HEK293 (cell line): ENCODE measurements around the gene RTF2.
A peak's percentile ranks its signal among the peaks of the same experiment; 100 is the strongest.

Experiments used
- CTCF ChIA-PET: fragments of 350-600 bp; formaldehyde crosslinking; extraction: SDS; loops from one replicate; lab custom pipeline; 2021; ENCODE audit warnings: antibody characterized with exemption; lab: Yijun Ruan, JAX
- POLR2A ChIA-PET: fragments of 300-600 bp; formaldehyde crosslinking; extraction: SDS; loops from one replicate; lab custom pipeline; 2020; ENCODE audit warnings: antibody characterized with exemption, inconsistent platforms; lab: Yijun Ruan, JAX
- H3K27ac ChIP-seq: fragments of 200-500 bp; sonication (Bioruptor generic); 2 replicates; pipeline ENCODE4 v1.5.1; 2014; ENCODE audit warnings: low read depth, low read length, control low read depth, inconsistent platforms; ENCODE audit errors: extremely low read depth
- H3K36me3 ChIP-seq, 2 experiments: fragments of 200-500 bp in 1 of 2; sonication (Bioruptor generic) in 1 of 2; 1 replicate in 1 of 2; 2 replicates in 1 of 2; pipeline ENCODE4 v1.5.1; 2014 to 2017; ENCODE audit warnings: inconsistent platforms in 2 of 2, low read length in 2 of 2; ENCODE audit not compliant: control insufficient read depth in 2 of 2, insufficient read depth in 1 of 2
- H3K4me1 ChIP-seq: fragments of 200-500 bp; sonication (Bioruptor generic); 2 replicates; pipeline ENCODE4 v1.5.1; 2014; ENCODE audit warnings: mild to moderate bottlenecking, low read length, inconsistent platforms; ENCODE audit not compliant: control insufficient read depth, insufficient read depth
- H3K4me3 ChIP-seq: 2 replicates; pipeline ENCODE4 v1.5.1; 2011; ENCODE audit warnings: low read depth, mild to moderate bottlenecking, control low read depth, low read length, moderate library complexity
- H3K9me3 ChIP-seq: fragments of 200-500 bp; sonication (Bioruptor generic); 2 replicates; pipeline ENCODE4 v1.5.1; 2014; ENCODE audit warnings: low read depth, low read length, inconsistent platforms; ENCODE audit not compliant: control insufficient read depth, insufficient read depth
- GFI1B ChIP-seq: fragments of 450-650 bp; formaldehyde crosslinking; IDR thresholded peaks from 2 replicates; pipeline ENCODE4 v1.5.1; 2016; ENCODE audit warnings: missing biosample characterization, missing genetic modification characterization
- GLIS1 ChIP-seq: fragments of 450-650 bp; formaldehyde crosslinking; IDR thresholded peaks from 2 replicates; pipeline ENCODE4 v1.5.1; 2016; ENCODE audit warnings: missing biosample characterization, missing genetic modification characterization
- KLF16 ChIP-seq: fragments of 450-650 bp; formaldehyde crosslinking; IDR thresholded peaks from 2 replicates; pipeline ENCODE4 v1.5.1; 2017; ENCODE audit warnings: missing biosample characterization, missing genetic modification characterization
- KLF17 ChIP-seq: fragments of 450-650 bp; formaldehyde crosslinking; IDR thresholded peaks from 2 replicates; pipeline ENCODE4 v1.5.1; 2016; ENCODE audit warnings: missing biosample characterization, missing genetic modification characterization
- KLF9 ChIP-seq: fragments of 450-650 bp; formaldehyde crosslinking; IDR thresholded peaks from 2 replicates; pipeline ENCODE4 v1.5.1; 2016; ENCODE audit warnings: missing biosample characterization, missing genetic modification characterization, low read depth
- YY1 ChIP-seq: fragments of 450-650 bp; formaldehyde crosslinking; IDR thresholded peaks from 2 replicates; pipeline ENCODE4 v1.5.1; 2018; ENCODE audit warnings: missing biosample characterization, missing genetic modification characterization
- ZBTB10 ChIP-seq: fragments of 450-650 bp; formaldehyde crosslinking; IDR thresholded peaks from 2 replicates; pipeline ENCODE4 v1.5.1; 2016; ENCODE audit warnings: missing biosample characterization, missing genetic modification characterization
- ZBTB48 ChIP-seq: fragments of 450-650 bp; formaldehyde crosslinking; IDR thresholded peaks from 2 replicates; pipeline ENCODE4 v1.5.1; 2016; ENCODE audit warnings: missing biosample characterization, missing genetic modification characterization
- ZBTB8A ChIP-seq: fragments of 450-650 bp; formaldehyde crosslinking; IDR thresholded peaks from 2 replicates; pipeline ENCODE4 v1.5.1; 2016; ENCODE audit warnings: missing biosample characterization, missing genetic modification characterization
- ZNF112 ChIP-seq: fragments of 450-650 bp; formaldehyde crosslinking; IDR thresholded peaks from 2 replicates; pipeline ENCODE4 v1.5.0; 2017; ENCODE audit warnings: missing biosample characterization, missing genetic modification characterization
- ZNF121 ChIP-seq: fragments of 450-650 bp; formaldehyde crosslinking; IDR thresholded peaks from 2 replicates; pipeline ENCODE4 v1.5.1; 2016; ENCODE audit warnings: missing biosample characterization, missing genetic modification characterization
- ZNF148 ChIP-seq: fragments of 450-650 bp; formaldehyde crosslinking; IDR thresholded peaks from 2 replicates; pipeline ENCODE4 v1.5.0; 2017; ENCODE audit warnings: missing biosample characterization, missing genetic modification characterization, borderline replicate concordance
- ZNF155 ChIP-seq: fragments of 450-650 bp; formaldehyde crosslinking; IDR thresholded peaks from 2 replicates; pipeline ENCODE4 v1.5.1; 2016; ENCODE audit warnings: missing biosample characterization, missing genetic modification characterization
- ZNF248 ChIP-seq: fragments of 450-650 bp; formaldehyde crosslinking; IDR thresholded peaks from 2 replicates; pipeline ENCODE4 v1.5.1; 2017; ENCODE audit warnings: missing biosample characterization, missing genetic modification characterization
- ZNF404 ChIP-seq: fragments of 450-650 bp; formaldehyde crosslinking; IDR thresholded peaks from 2 replicates; pipeline ENCODE4 v1.5.1; 2017; ENCODE audit warnings: missing biosample characterization, missing genetic modification characterization
- ZNF501 ChIP-seq: fragments of 450-650 bp; formaldehyde crosslinking; IDR thresholded peaks from 2 replicates; pipeline ENCODE4 v1.5.1; 2016; ENCODE audit warnings: missing biosample characterization, missing genetic modification characterization
- ZNF639 ChIP-seq: fragments of 450-650 bp; formaldehyde crosslinking; IDR thresholded peaks from 2 replicates; pipeline ENCODE4 v1.5.1; 2016; ENCODE audit warnings: missing biosample characterization, missing genetic modification characterization
- ZNF677 ChIP-seq: fragments of 450-650 bp; IDR thresholded peaks from 2 replicates; pipeline ENCODE4 v1.5.0; 2018; ENCODE audit warnings: missing biosample characterization, mild to moderate bottlenecking, missing genetic modification characterization, moderate library complexity
- ZNF777 ChIP-seq: fragments of 450-650 bp; formaldehyde crosslinking; IDR thresholded peaks from 2 replicates; pipeline ENCODE4 v1.5.1; 2017; ENCODE audit warnings: missing biosample characterization, missing genetic modification characterization, borderline replicate concordance
- ZNF843 ChIP-seq: fragments of 450-650 bp; formaldehyde crosslinking; IDR thresholded peaks from 2 replicates; pipeline ENCODE4 v1.5.1; 2016; ENCODE audit warnings: missing biosample characterization, missing genetic modification characterization

RTF2 gene

GRCh38 chr20:56468316-56469076 lies at the start of gene RTF2 (continued):
- TF ChIP-seq ZNF148 (tag by site-specific recombination) (no peak), ZBTB48 (tag by site-specific recombination) (no peak), KLF16 (tag by site-specific recombination) (peak; percentile 95)
- TF ChIP-seq, all 188 proteins: peak for 37

GRCh38 chr20:56420028-56420427 lies 48.4 kb upstream of the RTF2 start:
- Histone ChIP-seq H3K4me1 (no peaks in the 10 kb centered on the region), H3K27ac (no peak overlapping the region), H3K36me3 (peaks cover 0 to 19% of the 10 kb centered on the region in 2 experiments; a peak in 1 of 3 replicates), H3K4me3 (no peak overlapping the region), H3K9me3 (no peaks in the 10 kb centered on the region)
- no peak for TF ChIP-seq ZNF404 (tag by site-specific recombination)
- no peak for TF ChIP-seq KLF17 (tag by site-specific recombination)
- TF ChIP-seq ZNF155 (tag by site-specific recombination): no peak
- TF ChIP-seq YY1 (tag by site-specific recombination): no peak
- no peak for TF ChIP-seq KLF9 (tag by site-specific recombination)
- no peak for TF ChIP-seq ZNF112 (tag by site-specific recombination)
- TF ChIP-seq ZBTB8A (tag by site-specific recombination): no peak
- CTCF ChIA-PET: interaction anchor here (0.6 kb wide), 1 partner anchor 650 kb away, joined by 3 read pairs; no protein-coding TSS in a partner anchor
- POLR2A ChIA-PET: no interaction called here

GRCh38 chr20:56420940-56421688 lies 47.3 kb upstream of the RTF2 start:
- POLR2A ChIA-PET: no interaction called here

More at GRCh38 chr20:56420940-56421688, 47.3 kb upstream of the RTF2 start:
- no peak overlapping the region for H3K27ac ChIP-seq
- no peaks in the 10 kb centered on the region for H3K4me1 ChIP-seq
- TF ChIP-seq GLIS1 (tag by site-specific recombination): no peak
- TF ChIP-seq ZNF639 (tag by site-specific recombination): no peak
- TF ChIP-seq ZNF121: no peak
- no peak for TF ChIP-seq ZNF777
- no peak for TF ChIP-seq ZNF843 (tag by site-specific recombination)
- TF ChIP-seq GFI1B (tag by site-specific recombination): no peak
- TF ChIP-seq ZNF248 (tag by site-specific recombination): no peak
- TF ChIP-seq ZBTB48 (tag by site-specific recombination): no peak
- TF ChIP-seq ZNF677 (tag by site-specific recombination): no peak
- TF ChIP-seq ZBTB10 (tag by site-specific recombination): no peak
- no peak for TF ChIP-seq ZNF501
- no peak overlapping the region for H3K4me3 ChIP-seq
- H3K9me3 ChIP-seq: no peaks in the 10 kb centered on the region
- CTCF ChIA-PET: interaction anchor here (0.9 kb wide), 1 partner anchor 15 kb away, joined by 3 read pairs; no protein-coding TSS in a partner anchor
- H3K36me3 ChIP-seq: peaks cover 0 to 14% of the 10 kb centered on the region in 2 experiments; a peak in 1 of 3 replicates
